Kidney epithelial cell (primary cell): ENCODE results near the gene GATB. TPM values are rescaled to one million over a fixed set of nuclear protein-coding genes. Genes with fewer than 3 reads are reported as not detected.

Source experiments
- DNase-seq: peaks from one replicate; pipeline ENCODE4 v3.0.0-alpha.2; 2010; ENCODE audit warnings: low read depth
- H3K27me3 ChIP-seq: 2 replicates; pipeline ENCODE4 v1.6.0; 2011; ENCODE audit warnings: low read length; ENCODE audit not compliant: control insufficient read depth, insufficient read depth
- H3K36me3 ChIP-seq: 2 replicates; pipeline ENCODE4 v1.5.1; 2011; ENCODE audit warnings: low read length; ENCODE audit not compliant: control insufficient read depth, insufficient read depth
- H3K4me3 ChIP-seq: 2 replicates; pipeline ENCODE4 v1.5.1; 2011; ENCODE audit warnings: low read depth, mild to moderate bottlenecking, control low read depth, low read length
- CTCF ChIP-seq: IDR thresholded peaks from 2 replicates; pipeline ENCODE4 v1.5.1; 2011; ENCODE audit warnings: mild to moderate bottlenecking, moderate library complexity, low read length, control low read depth, inconsistent platforms; ENCODE audit not compliant: insufficient read depth, poor library complexity, severe bottlenecking
- total RNA-seq: library from RNA; depleted of rRNA; stranded (reverse); fragments of >200 nt; gene quantifications from 2 replicates; pipeline ENCODE4 v1.2.3, GENCODE V29; 2015

Gene GATB
- total RNA-seq, 1 donor from 2014 or later: 39.4 TPM

- TF ChIP-seq CTCF: no peak
- no peak overlapping the region for H3K4me3 ChIP-seq
- H3K27me3 ChIP-seq: no peaks in the 10 kb centered on the region
- H3K36me3 ChIP-seq: no peaks in the 10 kb centered on the region
- no peak for DNase-seq
These were observed 93.8 kb downstream of the GATB start for GRCh38 chr4:151667048-151667447.

- no peak for TF ChIP-seq CTCF
These were observed 94.3 kb downstream of the GATB start for GRCh38 chr4:151666501-151666900.

GRCh38 chr4:151665785-151666127, 95.1 kb downstream of the GATB start:
- no peak for TF ChIP-seq CTCF
- Histone ChIP-seq H3K36me3 (no peaks in the 10 kb centered on the region), H3K4me3 (no peak overlapping the region), H3K27me3 (no peaks in the 10 kb centered on the region)
- no peak for DNase-seq

More at GRCh38 chr4:151666501-151666900, 94.3 kb downstream of the GATB start:
- H3K36me3 ChIP-seq: no peaks in the 10 kb centered on the region
- H3K27me3 ChIP-seq: no peaks in the 10 kb centered on the region
- H3K4me3 ChIP-seq: no peak overlapping the region
- no peak for DNase-seq

GRCh38 chr4:151665022-151665784, 95.6 kb downstream of the GATB start:
- TF ChIP-seq CTCF: no peak
- no peaks in the 10 kb centered on the region for H3K27me3 ChIP-seq
- no peaks in the 10 kb centered on the region for H3K36me3 ChIP-seq
- DNase-seq: no peak
- no peak overlapping the region for H3K4me3 ChIP-seq

GRCh38 chr4:151664289-151664688, 96.5 kb downstream of the GATB start:
- no peak for DNase-seq
- no peaks in the 10 kb centered on the region for H3K27me3 ChIP-seq
- no peaks in the 10 kb centered on the region for H3K36me3 ChIP-seq
- H3K4me3 ChIP-seq: no peak overlapping the region
- no peak for TF ChIP-seq CTCF

- Histone ChIP-seq H3K4me3 (no peak overlapping the region), H3K27me3 (no peaks in the 10 kb centered on the region), H3K36me3 (no peaks in the 10 kb centered on the region)
- no peak for TF ChIP-seq CTCF
- DNase-seq: no peak
These were observed 97.7 kb downstream of the GATB start for GRCh38 chr4:151663109-151663508.
